DMS79 (cell line): ENCODE results near the gene KIAA1671.

Source experiments
- DNase-seq: peaks from one replicate; lab custom pipeline; 2025; lab: John Stamatoyannopoulos, UW

Gene KIAA1671

DNA sequence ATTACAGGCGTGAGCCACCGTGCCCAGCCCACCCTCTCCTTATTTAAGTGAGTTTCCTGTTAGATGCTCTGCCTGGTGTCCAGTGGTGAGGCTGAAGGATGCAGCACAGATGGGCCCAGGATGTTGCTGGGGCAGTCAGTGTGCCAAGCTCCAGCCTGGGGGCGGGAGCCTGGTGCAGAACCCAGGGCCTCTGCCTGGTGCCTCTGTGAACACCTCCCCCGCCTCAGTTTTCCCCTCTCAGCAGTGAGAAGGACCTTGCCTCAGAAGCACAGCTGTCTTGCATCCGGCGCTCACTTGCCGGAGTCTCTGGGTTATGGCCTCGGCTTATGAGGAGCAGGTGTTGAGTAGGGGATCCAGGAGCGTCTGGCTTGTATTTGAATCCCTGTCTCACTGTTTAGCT, 116.2 kb downstream of the KIAA1671 start:
- no peak for DNase-seq

GRCh38 chr22:25069426-25069757, 116.9 kb downstream of the KIAA1671 start:
- no peak for DNase-seq

GRCh38 chr22:25069758-25070481, 117.4 kb downstream of the KIAA1671 start:
- DNase-seq, result peak; percentile 30

GRCh38 chr22:25070956-25071355, 118.4 kb downstream of the KIAA1671 start:
- no peak for DNase-seq

DNA sequence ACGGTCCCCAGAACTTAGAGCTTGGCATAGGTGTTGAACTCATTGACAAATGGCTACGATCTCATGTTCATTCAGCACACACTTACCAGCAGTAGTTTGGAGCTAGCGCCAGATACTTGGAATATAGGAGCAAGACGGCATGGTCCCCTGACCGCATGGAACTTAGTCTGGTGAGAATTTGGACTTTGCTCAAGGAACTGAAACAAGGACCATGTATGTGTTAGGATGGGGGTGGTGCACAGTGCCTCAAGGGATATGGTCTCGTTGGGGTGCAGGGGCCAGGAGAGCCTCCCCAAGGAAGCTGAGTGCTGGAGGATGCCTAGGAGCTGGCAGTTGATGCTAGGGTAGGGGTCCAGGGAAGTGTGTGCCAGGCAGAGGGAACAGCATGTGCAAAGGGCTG, 119.2 kb downstream of the KIAA1671 start:
- no peak for DNase-seq

GRCh38 chr22:25072406-25072805, 119.9 kb downstream of the KIAA1671 start:
- DNase-seq, result no peak

GRCh38 chr22:25076336-25076735, 123.8 kb downstream of the KIAA1671 start:
- DNase-seq, result no peak

DNA sequence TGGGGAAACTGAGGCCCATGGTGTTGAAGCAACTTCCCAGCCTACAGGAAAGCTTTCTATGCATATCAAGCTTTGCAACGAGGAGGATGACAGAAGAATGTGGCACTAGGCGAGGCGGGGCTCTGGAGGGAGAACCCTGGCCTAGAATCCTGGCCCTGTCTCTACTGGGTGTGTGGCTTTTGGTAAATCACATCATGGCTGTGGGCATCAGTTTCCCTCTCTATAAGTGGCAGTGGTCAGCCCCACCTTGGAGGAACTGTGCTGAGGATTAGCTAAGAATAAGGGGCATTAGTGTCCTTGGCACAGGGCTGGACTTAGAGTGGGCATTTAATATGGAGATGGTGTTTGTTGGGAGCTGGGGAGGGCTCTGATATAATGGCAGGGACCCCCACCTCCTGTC, 124.5 kb downstream of the KIAA1671 start:
- no peak for DNase-seq

GRCh38 chr22:25077964-25078363, 125.4 kb downstream of the KIAA1671 start:
- no peak for DNase-seq

DNA sequence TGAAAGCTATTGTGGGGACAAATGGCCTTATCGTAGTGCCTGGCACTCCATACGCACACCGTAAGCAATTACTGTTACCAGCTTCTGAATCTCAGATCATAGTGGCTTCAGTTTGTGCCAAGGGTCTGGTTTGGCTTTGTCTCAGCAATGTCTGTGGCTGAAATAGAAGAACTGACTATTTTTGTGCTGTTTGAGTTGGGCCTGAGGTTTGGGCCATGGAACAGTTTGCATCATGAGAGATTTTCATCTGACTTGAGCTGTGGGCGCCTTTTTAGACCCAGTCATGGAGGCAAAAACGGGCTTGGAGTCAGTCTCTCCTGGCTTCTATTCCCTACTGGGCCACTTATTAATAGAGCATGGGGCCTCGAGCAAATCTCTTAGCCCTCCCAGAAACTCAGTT, 126.1 kb downstream of the KIAA1671 start:
- no peak for DNase-seq

DNA sequence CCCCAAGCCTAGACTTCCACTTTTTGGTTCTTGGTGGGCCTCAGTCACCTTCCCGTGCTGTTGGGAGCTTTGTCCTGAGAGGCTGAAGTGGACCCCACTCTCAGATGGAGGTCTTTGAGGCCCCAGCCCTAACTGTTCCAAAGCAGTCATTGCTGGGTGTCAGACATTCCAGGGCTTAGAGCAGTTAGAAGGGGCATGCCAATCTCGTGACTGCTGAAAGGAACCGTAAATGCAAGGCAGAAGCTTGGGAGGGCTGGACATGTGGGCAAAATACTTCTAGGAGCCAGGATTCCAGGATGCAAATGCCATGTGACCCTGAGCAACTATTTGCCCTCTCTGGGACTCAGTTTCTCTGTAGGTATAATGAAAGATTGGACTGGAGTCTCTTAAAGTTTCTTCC, 128.3 kb downstream of the KIAA1671 start:
- DNase-seq, result no peak

DNA sequence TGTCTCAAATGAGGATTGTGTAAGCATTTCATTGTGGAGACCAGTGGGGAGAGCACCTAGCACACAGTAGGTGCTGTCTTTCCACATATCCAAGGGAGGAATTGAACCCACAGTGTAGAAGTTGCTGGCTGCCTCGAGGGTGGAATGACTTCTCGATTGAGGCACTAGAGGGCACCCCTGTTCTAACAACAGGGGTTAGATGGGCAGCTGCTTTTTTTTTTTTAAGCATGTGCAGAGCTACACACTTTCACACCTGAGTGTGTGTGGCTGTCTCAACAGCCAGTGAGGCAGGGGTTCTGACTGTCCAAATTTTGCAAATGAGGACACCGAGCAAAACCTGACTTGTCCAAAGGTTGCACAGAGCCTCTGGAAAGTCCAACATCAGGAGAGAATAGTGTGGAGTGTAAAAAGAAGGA, 128.9 kb downstream of the KIAA1671 start:
- no peak for DNase-seq

- no peak for DNase-seq
Observed at GRCh38 chr22:25082096-25082495, 129.6 kb downstream of the KIAA1671 start.

- DNase-seq, result no peak
Observed at GRCh38 chr22:25083056-25083806, 130.7 kb downstream of the KIAA1671 start.

- DNase-seq, result no peak
Observed at GRCh38 chr22:25083807-25084200, 131.3 kb downstream of the KIAA1671 start.

GRCh38 chr22:25084405-25085107, 132.0 kb downstream of the KIAA1671 start:
- no peak for DNase-seq

GRCh38 chr22:25085156-25085555, 132.6 kb downstream of the KIAA1671 start:
- DNase-seq, result no peak

DNA sequence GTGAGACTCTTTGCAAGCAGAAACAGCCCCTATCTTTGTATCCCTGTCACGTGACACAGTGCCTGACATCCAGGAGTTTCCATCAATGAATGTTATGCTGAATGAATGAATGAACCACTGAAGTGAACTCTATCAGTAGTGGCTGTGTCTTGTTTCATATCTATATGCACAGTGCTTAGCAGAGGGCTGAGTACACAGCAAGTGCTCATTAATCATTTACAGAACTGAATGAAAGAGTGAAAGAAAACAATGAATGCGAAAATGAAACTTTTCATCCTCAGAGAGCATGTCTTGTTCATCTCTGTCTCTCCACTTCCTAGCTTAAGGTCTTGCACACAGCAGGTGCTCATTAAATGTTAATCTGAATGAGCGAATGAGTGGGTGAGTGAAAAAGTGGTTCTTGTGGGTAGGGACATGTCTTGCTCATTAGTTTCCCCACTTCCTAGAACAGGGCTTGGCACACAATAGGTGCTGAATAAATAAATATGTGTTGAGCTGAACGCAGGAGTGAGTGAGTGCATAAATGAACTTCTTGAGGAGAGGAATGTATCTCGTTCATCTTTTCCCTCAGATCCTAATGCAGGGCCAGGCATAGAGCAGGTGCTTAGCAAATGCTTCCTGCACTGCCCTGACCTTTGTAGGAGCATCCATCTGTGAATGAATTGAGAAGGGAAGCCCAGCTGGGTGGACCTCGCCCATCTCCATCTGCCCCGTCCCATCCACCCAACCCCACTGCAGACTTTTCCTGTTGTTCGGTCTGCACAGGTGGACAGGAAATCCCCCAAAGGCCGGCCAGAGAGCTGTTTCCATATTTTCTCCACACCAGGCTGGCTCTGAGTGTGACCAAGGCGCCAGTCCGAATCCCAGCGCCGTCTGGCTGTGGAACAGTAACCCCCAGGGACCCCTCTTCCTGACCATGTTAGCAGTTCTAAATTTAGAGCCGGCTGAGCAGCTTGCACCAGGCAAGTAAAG, 133.7 kb downstream of the KIAA1671 start:
- DNase-seq, result no peak

- no peak for DNase-seq
Observed at GRCh38 chr22:25086902-25087282, 134.4 kb downstream of the KIAA1671 start.

GRCh38 chr22:25090225-25090890, 137.8 kb downstream of the KIAA1671 start:
- DNase-seq, result no peak

DNA sequence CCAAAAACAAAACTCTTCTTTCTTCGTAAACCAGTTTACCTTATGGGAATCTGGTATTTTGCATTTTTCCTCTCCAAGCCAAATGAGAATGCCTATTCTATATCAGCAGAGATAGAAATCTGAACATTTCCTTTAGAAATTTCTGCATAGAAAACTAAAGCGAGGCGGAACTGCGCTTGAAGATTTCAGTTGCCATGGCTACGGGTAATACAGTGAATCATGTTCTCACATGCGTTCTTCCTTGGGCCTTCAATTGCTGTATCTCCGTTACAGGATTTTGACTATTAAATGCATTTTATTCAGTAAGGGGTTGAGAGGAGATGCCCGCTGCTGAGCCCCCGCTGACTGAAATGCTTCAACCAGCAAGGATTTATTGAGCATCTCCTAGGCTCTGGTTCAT, 138.9 kb downstream of the KIAA1671 start:
- no peak for DNase-seq
